ENCODE measurements around the gene NEK10. TPM values are rescaled to one million over a fixed set of nuclear protein-coding genes. Genes with fewer than 3 reads are reported as not detected.

NEK10 gene
- total RNA-seq, 1 experiment from 2014 or later = 1.7 TPM

DNA sequence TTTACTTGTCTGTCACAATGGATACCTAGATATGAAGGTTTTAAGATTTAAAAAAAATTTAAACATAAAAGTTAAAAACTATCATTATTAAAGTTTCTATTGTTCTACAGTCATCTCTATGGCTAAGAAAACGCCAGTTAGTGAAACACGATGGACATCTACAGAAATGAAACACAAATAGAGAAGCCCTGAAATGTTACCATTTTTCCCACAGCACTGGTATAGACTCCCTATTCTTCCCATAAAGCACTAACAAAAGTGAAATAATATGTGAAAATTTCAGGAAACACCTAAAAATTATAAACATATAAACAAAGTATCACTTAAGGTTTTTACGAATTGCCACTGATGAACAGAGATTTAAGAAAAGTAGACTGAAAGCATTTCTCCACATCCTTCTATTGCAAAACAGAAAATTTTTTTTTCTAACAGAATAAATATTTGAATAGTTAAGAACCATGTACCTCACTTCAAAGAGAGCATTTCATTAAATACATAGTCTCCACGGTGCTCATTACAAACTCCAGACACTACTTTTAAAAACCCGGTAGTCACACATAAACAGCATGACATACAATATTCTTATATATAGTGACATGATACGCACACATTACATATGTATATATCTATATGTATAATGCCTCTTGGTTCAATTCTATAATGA, 7.1 kb upstream of the NEK10 start:
- peaks cover 8% of the 10 kb centered on the region for H3F3A ChIP-seq (ENCODE audit: low read length, unreplicated experiment)
- no peaks in the 10 kb centered on the region for H3K9me2 ChIP-seq (replicated peaks; ENCODE audit: low read length)
- H4K20me1 ChIP-seq (ENCODE audit: low read length) = no peaks in the 10 kb centered on the region
- TF ChIP-seq EZH2phosphoT487 (IDR thresholded peaks at IDR 0.05; ENCODE audit: borderline replicate concordance, low read length) = no peak
- TF ChIP-seq EZH2 (IDR thresholded peaks at IDR 0.05; ENCODE audit: low read length, unreplicated experiment) = no peak
- TF ChIP-seq, protein P1, sequence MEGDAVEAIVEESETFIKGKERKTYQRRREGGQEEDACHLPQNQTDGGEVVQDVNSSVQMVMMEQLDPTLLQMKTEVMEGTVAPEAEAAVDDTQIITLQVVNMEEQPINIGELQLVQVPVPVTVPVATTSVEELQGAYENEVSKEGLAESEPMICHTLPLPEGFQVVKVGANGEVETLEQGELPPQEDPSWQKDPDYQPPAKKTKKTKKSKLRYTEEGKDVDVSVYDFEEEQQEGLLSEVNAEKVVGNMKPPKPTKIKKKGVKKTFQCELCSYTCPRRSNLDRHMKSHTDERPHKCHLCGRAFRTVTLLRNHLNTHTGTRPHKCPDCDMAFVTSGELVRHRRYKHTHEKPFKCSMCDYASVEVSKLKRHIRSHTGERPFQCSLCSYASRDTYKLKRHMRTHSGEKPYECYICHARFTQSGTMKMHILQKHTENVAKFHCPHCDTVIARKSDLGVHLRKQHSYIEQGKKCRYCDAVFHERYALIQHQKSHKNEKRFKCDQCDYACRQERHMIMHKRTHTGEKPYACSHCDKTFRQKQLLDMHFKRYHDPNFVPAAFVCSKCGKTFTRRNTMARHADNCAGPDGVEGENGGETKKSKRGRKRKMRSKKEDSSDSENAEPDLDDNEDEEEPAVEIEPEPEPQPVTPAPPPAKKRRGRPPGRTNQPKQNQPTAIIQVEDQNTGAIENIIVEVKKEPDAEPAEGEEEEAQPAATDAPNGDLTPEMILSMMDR (conservative IDR thresholded peaks at IDR 0.05; ENCODE audit: low read depth, low read length) = no peak
- no peak overlapping the region for H3K4me3 ChIP-seq (ENCODE audit: low read length)
- no peak overlapping the region for H3K9ac ChIP-seq (ENCODE audit: low read length)
- POLR2A ChIA-PET (ENCODE audit: unreplicated experiment) = no interaction called here
- H2AFZ ChIP-seq (ENCODE audit: low read length) = no peak overlapping the region
- no peaks in the 10 kb centered on the region for H3K9me3 ChIP-seq (ENCODE audit: low read length)
- H3K4me1 ChIP-seq (ENCODE audit: insufficient read depth, low read length) = no peaks in the 10 kb centered on the region
- ATAC-seq (no peak), DNase-seq (no peak)
- H3K79me2 ChIP-seq (ENCODE audit: low read length) = no peaks in the 10 kb centered on the region
- no peak overlapping the region for H3K4me2 ChIP-seq (ENCODE audit: low read length)
- BruUV-seq (replicated peaks) = no TSS peak
- H3K27me3 ChIP-seq (ENCODE audit: low read length) = no peaks in the 10 kb centered on the region
- H3K27ac ChIP-seq (ENCODE audit: low read length) = no peak overlapping the region
- H3K36me3 ChIP-seq (ENCODE audit: low read depth, low read length) = peaks cover 25% of the 10 kb centered on the region
- CTCF ChIA-PET = no interaction called here
- intact Hi-C loops (cut with micrococcal nuclease) = no loop called here

DNA sequence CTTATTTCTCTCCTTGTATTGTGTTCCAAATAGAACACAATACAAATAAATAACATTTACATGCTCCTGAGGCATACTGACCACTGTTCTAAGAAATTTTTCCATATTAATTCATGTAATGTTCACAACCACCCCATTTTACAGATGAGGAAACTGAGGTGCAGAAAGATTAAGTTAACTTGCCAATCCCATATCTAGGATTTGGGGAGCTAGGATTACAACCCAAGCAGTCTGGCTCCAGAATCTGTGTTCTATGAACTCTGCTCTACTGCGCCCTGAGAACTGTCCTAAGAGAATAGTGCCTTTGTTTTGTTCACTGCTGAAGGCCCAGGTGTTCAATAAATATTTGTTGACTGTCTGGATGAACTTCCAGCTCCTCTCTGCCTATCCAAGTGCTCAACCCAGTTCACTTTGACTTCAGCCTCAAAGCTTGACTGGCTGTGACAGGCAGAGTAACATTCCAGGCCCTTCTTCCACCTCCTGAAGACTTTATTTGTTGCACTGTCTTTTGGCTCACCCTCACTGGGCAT, 3.1 kb downstream of the NEK10 start:
- Histone ChIP-seq H3F3A (ENCODE audit: low read length, unreplicated experiment) (no peaks in the 10 kb centered on the region), H4K20me1 (ENCODE audit: low read length) (no peaks in the 10 kb centered on the region), H3K36me3 (ENCODE audit: low read depth, low read length) (no peaks in the 10 kb centered on the region), H3K79me2 (ENCODE audit: low read length) (no peaks in the 10 kb centered on the region), H3K9me3 (ENCODE audit: low read length) (no peaks in the 10 kb centered on the region), H3K4me3 (ENCODE audit: low read length) (no peak overlapping the region), H3K9ac (ENCODE audit: low read length) (no peak overlapping the region), H3K4me2 (ENCODE audit: low read length) (no peak overlapping the region), H2AFZ (ENCODE audit: low read length) (no peak overlapping the region), H3K27ac (ENCODE audit: low read length) (no peak overlapping the region), H3K9me2 (replicated peaks; ENCODE audit: low read length) (no peaks in the 10 kb centered on the region), H3K27me3 (ENCODE audit: low read length) (no peaks in the 10 kb centered on the region), H3K4me1 (ENCODE audit: insufficient read depth, low read length) (no peaks in the 10 kb centered on the region; the same call in 1 of the 2 replicates)
- ChIA-PET POLR2A (ENCODE audit: unreplicated experiment) (no interaction called here), CTCF (no interaction called here)
- ATAC-seq (no peak), DNase-seq (no peak)
- TF ChIP-seq EZH2 (IDR thresholded peaks at IDR 0.05; ENCODE audit: low read length, unreplicated experiment) = no peak
- intact Hi-C loops (cut with micrococcal nuclease) = no loop called here
- BruUV-seq (replicated peaks) = no TSS peak

DNA sequence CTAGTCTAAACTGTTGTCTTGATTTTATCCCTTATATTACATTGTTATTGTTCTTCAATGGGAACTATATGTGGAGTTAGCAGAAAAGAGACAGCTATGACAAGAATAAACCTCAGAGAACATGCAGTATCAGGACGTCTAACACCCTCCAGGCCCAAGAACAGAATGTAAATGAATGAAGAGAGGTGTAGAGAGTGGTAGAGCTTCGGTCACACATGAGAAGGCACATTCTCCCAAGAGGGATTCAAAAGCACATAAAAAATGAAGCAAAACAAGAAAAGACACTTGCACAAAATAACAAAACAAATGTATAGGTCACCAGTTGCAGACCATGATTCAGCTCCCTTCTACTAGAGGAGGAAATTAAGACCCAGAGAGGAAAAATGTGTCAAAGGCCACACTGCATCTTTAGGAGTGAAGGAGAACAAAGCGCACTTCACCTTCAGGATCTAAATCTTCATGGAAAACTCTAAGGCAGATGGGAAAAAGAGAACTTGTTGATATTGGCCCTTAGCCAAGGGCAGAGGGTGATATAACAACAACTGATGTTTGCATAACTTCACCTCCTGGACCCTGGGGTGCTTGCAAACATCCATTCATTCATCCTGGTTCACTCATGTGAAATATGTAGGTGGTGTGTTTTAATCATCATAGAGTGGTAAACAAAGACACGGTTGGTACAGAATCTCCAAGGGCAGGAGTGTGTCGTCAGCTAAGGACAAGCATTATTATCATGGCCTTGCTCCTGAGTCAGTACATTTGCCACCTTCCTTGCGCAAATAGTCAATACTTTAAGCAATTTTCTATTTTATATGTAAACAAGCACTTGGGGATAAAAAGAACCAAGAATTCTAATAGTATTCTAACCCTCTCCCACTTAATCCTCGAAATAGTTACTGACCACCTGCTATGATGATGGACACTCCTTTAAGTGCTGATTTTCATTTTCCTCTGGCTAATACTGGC, 8.8 kb downstream of the NEK10 start:
- POLR2A ChIA-PET (ENCODE audit: unreplicated experiment) = no interaction called here
- intact Hi-C loops (cut with micrococcal nuclease) = loop anchor here (2.0 kb wide), 1 partner anchor 14 kb away; no protein-coding TSS in a partner anchor
- CTCF ChIA-PET = no interaction called here
- H3K9me3 ChIP-seq (ENCODE audit: low read length) = no peaks in the 10 kb centered on the region
- no peaks in the 10 kb centered on the region for H3K27me3 ChIP-seq (ENCODE audit: low read length)
- no peaks in the 10 kb centered on the region for H3K9me2 ChIP-seq (replicated peaks; ENCODE audit: low read length)
- no peaks in the 10 kb centered on the region for H3K79me2 ChIP-seq (ENCODE audit: low read length)
- no peaks in the 10 kb centered on the region for H3K36me3 ChIP-seq (ENCODE audit: low read depth, low read length)
- TF ChIP-seq, protein P1 (conservative IDR thresholded peaks at IDR 0.05; ENCODE audit: low read depth, low read length) = no peak
- no peak for TF ChIP-seq EZH2phosphoT487 (IDR thresholded peaks at IDR 0.05; ENCODE audit: borderline replicate concordance, low read length)
- no peak for TF ChIP-seq EZH2 (IDR thresholded peaks at IDR 0.05; ENCODE audit: low read length, unreplicated experiment)
- H2AFZ ChIP-seq (ENCODE audit: low read length) = no peak overlapping the region
- no TSS peak for BruUV-seq (replicated peaks)
- 0 out of 2 replicates have a peak overlapping the region, but pooled peaks have one; percentile 6 for H3K4me2 ChIP-seq (ENCODE audit: low read length)
- no peak overlapping the region for H3K9ac ChIP-seq (ENCODE audit: low read length)
- no peak overlapping the region for H3K27ac ChIP-seq (ENCODE audit: low read length)
- H3K4me3 ChIP-seq (ENCODE audit: low read length) = no peak overlapping the region
- no peaks in the 10 kb centered on the region for H4K20me1 ChIP-seq (ENCODE audit: low read length)
- peaks cover 13% of the 10 kb centered on the region for H3K4me1 ChIP-seq (ENCODE audit: insufficient read depth, low read length)
- peak; percentile 65 for ATAC-seq
- peak; percentile 65 for DNase-seq
- H3F3A ChIP-seq (ENCODE audit: low read length, unreplicated experiment) = no peaks in the 10 kb centered on the region

Measured in PC-3 (cell line).